ENCODE data around the gene DDX47. TPM values are rescaled to one million over a fixed set of nuclear protein-coding genes. Genes with fewer than 3 reads are reported as not detected.
"Not testable (repeated sequence)": the region's sequence is repeated elsewhere in the genome, so short reads cannot be mapped to it uniquely, and the experiment has no call there.

Gene DDX47
- polyA plus RNA-seq, 1 donor: 46.3 TPM

DNA sequence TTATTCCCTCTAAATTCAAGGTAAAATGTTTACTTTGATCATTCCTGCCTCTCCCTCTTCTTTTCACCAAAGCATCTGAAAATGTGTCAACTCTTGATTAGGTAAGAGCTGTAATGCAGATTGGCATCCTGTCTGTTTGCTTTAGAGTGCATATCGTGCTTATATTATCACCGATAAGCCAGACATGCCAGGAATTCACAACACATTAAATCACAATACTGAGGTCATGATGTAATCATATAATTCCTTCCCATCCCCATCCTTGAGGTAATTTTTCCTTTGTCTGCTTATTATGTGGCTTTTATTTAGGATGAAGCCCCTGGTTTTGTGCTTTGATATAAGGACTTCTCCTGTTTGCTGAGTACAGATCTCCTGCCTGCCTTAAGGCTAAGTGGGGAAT, 10.2 kb downstream of the DDX47 start:
- DNase-seq: no peak

DNA sequence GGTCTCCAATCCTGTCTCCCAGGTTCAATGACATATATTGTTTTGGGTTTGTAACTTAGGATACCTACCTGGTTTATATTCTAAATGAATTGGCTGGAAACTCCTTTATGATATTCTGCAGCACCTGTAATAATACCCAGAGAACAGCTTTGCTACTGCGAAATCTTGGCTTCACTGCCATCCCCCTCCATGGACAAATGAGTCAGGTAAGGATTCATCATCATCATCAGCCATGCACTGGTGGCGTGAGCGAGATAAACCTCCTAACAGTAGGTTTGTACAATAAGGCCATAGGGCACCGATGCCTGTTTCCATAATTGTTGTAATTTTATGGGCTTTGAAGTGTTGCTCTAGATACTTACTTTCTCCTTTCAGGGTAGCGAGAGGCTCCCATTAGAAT, 10.7 kb downstream of the DDX47 start:
- no peak for DNase-seq

DNA sequence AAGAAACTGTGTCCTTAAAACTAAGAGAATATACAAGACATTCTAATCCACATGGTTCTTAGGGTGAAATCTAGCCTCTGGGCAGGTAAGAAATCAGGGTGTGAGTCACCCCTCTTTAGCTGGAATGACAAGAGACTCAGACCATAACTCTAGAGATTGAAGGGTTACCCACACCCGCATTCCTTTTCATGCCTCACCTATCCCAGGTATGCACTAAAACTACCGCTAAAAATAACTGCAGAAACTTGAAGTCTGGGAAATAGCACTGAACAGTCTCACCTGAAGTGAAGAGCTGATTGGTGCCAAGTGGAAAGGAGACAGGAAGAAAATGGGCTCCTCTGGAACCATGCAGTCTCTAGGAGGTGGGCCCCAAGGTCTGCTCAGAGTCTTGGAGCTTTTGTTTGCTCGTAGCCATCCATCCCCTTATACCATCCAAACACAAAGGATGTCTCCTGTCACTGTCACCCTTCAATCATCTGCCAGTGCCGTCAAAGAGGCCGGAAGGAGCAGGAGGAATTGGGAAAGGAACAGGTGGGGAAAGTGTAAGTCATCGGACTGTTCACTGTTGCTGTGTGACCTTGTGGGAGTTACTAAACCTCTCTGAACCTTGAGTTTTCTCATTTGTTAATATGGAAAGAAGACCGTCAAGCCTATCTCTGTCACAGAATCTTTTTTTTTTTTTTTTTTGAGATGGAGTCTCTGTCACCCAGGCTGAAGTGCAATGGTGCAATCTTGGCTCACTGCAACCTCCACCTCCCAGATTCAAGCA, 22.4 kb downstream of the DDX47 start:
- no peak for DNase-seq

DNA sequence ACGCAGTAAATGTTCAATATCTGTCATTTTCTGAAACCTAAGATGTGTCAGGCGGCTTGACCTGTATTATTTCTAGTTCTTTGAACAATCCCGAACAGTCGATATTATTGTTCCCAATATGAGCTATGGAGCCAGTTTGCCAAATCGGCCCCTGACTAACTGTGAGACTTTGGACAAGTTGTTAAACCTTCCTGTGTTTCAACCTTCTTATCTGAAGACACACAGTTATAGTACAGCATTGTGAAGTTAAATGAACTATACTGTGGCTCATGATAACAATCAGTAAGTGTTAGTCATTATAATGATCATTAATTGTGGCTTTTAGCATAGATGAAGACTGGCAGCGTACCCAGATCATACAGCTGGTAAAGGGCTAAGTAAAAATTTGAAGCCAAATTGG, 23.4 kb downstream of the DDX47 start:
- no peak for DNase-seq

DNA sequence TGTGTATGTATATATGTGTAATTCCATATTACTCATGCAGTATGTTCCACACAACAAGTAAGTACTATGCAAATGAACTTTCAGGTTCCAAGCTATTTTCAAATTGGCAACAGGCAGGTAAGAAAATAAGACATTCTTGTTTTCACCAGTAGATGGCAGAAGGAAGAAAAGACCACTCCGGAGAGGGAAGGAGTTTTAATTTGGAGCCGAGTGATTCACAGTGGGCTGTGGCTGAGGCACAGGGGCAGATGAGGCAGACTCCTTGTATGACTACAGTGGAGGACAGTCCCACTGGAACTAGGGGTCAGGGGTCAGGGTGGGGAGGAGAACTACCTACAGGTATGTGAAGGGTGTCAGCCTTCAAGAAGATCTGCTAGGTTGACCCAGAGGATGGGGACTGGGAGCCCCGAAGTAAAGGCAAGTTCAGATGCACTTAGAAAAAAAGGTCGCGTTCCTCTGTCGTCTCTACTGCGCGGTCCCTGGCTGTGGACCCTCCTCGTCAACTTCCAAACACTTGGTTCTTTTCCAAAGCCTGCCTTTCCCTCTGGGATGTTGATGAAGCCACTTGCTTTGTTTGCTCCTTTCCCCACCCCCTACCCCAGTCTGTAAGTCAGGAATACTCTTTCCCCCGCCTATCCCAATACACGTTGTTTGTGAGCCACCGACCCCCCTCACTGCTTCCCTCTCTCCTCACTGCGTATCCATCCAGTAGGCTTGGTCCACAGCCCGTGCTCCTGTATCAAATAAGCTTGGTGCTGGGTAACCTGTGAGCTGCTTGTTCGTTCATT, 24.1 kb downstream of the DDX47 start:
- peak; percentile 38 for DNase-seq

- no peak for DNase-seq
These were observed 24.6 kb downstream of the DDX47 start for GRCh38 chr12:12837813-12838153.

DNA sequence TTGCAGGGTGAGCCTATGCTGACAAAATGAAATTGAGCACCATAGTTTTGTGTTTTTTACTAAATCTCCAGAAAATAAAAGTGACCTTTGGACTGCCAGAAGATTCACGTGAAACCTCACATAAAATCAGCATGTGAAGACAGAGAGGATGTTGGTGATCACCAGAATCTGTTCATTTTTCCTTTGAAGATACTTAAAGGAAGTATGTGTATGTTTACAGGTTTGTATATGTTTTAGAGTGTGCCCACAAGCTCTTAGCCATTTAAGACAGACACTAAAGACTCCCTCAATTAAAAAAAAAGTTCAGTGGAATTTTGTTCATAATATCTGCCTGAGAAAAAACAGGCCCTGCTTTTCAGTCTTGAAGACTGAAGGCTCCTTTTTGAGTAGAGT, 25.9 kb downstream of the DDX47 start:
- no peak for DNase-seq

DNA sequence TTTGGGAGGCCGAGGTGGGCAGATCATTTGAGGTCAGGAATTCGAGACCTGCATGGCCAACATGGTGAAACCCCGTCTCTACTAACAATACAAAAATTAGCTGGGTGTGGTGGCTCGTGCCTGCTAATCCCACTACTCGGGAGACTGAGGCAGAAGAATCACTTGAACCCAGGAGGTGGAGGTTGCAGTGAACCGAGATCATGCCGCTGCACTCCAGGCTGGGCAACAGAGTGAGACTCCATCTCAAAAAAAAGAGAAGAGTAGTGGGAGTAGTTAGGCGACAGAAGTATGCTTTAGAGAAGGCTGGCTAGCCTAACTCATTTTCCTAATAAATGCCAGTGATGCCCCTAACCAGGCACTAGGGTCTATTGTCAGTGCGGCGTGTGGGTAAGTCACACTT, 26.3 kb downstream of the DDX47 start:
- DNase-seq: not testable (repeated sequence)

GRCh38 chr12:12839873-12840579, 26.9 kb downstream of the DDX47 start:
- no peak for DNase-seq

DNA sequence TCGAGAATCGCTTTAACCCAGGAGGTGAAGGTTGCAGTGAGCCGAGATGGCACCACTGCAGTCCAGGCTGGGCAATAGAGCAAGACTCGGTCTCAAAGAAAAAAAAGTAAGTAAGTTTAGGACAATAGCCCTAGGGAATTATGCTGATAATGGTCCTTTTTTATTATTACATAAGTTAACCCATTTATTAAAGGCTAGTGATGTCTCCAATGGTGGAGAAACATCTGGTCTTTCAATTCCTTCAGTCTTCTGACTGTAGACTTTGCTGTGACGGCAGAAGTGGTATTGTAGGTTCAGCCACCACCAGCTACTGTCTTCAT, 27.4 kb downstream of the DDX47 start:
- DNase-seq: no peak

DNA sequence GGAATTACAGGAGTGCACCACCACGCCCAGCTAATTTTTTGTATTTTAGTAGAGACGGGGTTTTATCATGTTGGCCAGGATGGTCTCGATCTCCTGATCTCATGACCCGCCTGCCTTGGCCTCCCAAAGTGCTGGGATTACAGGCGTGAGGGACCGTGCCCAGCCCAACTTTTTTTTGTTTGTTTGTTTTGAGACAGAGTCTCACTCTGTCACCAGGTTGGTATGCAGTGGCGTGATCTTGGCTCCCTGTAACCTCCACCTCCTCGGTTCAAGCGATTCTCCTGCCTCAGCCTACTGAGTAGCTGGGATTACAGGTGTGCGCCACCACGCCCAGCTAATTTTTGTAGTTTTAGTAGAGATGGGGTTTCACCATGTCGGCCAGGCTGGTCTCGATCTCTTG, 28.3 kb downstream of the DDX47 start:
- not testable (repeated sequence) for DNase-seq

- no peak for DNase-seq
These were observed 32.7 kb downstream of the DDX47 start for GRCh38 chr12:12845794-12846243.

- DNase-seq: not testable (repeated sequence)
These were observed 33.6 kb downstream of the DDX47 start for GRCh38 chr12:12846780-12847179.

DNA sequence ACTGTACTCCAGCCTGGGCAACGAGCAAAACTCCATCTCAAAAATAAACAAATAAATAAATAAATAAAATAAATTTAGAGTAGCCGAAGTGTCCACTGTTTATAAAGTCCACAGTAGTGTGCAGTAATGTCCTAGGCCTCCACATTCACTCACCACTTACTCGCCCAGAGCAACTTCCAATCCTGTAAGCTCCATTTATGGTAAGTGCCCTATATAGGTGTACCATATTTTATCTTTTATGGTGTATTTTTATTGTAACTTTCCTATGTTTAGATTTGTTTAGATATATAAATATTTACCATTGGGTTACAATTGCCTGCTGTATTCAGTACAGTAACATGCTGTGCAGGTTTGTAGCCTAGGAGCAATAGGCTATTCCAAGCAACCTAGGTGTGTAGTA, 40.3 kb downstream of the DDX47 start:
- no peak for DNase-seq

GRCh38 chr12:12859690-12860089, 46.5 kb downstream of the DDX47 start:
- no peak for DNase-seq

- no peak for DNase-seq
These were observed 51.1 kb downstream of the DDX47 start for GRCh38 chr12:12864243-12864642.

DNA sequence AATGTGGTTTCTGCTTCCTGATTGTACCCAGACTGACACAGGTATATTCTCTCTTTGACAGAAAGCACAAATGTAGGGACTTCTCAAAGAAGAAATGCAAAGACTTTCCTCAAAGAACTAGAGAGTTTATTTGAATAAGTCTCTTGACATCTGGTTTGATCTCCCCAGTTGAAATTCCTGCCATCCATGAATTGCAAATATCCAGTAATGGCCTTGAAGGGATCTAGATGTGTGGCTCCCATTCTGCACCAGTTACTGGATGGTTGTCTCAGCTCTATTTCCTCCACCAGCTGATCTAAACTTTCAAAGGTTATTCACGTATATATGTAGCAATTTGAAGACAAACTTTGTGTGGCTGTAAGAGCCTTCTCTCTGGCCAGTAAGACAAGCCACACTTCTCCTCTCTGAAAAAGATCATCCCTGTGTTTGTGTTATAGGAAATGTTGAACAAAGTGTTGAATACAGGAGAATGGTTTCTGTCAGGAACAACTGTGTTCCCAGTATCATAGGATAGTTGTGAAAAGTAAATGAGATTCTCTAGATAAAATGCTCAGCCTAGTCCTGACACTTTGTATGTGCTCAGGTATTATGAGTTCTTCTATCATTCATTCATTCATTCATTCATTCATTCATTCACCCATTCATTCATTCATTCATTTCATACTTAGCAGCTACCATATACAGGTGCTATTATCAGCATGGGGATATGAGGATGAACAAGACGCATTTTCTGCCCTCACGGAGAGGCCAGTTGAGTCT, 55.5 kb downstream of the DDX47 start:
- no peak for DNase-seq

DNA sequence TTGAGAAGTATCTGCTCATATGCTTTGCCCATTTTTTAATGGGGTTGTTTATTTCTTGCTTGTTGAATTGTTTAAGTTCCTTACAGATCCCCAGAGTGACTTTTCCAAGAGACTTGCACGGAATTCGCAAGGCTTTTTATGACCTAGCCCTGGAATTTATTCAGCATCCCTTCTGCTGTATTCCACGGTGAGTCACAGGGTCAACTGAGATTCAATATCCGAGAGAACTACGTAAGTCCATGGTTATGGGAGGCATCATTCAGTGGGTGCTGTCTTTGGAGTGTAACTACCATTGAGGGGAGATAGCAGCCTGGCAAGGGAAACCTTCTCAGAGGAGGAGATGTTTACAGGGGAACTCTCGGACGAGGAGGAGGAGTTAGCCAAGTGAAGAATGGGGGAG, 57.3 kb downstream of the DDX47 start:
- DNase-seq: no peak

DNA sequence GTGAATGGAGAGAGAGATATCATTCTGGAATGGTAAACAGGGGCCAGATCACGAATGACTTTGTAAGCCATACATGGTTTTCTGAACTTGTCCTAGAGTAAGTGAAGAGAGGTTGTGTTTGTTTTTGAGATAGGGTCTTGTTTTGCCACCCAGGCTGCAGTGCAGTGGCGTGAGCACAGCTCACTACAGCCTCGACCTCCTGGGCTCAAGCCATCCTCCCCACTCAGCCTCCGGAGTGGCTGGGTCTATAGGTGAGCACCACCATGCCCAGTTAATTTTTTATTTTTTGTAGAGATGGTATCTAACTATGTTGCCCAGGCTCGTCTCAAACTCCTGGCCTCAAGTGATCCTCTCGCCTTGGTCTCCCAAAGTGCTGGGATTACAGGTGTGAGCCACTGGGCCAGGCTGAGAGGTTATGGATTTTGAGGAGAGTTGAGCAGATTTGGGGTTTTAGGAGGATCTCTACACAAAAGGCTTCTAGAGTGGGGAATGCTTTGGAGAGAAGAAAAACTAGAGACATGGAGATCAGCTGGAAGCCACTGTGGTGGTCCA, 58.5 kb downstream of the DDX47 start:
- DNase-seq: no peak

GRCh38 chr12:12872139-12872933, 59.2 kb downstream of the DDX47 start:
- no peak for DNase-seq

DNA sequence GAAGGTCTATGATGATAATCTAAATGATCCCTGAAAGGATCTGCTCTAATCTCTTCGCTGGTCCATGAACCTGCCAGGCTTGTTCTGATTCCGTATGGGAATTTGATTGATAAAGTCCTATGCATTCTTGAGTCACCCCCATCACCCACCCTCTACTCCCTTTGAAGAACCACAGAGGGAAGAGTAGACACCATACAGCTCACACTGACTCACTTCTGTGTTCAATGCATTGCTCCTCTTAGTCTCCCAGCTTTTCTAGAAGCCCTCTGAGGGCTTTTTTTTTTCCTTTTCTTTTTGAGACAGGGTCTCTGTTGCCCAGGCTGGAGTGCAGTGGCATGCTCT, 59.8 kb downstream of the DDX47 start:
- DNase-seq: no peak

GRCh38 chr12:12874029-12874428, 60.9 kb downstream of the DDX47 start:
- no peak for DNase-seq
